SK-N-MC (cell line): ENCODE results near the gene WDR91.

ENCODE experiments used
- EZH2 ChIP-seq: fragments of 200-600 bp; sonication (generic); IDR thresholded peaks from one replicate; pipeline ENCODE4 v1.6.1; 2017; ENCODE audit warnings: antibody characterized with exemption
- FOXP2 ChIP-seq: optimal IDR thresholded peaks from 2 replicates; pipeline ENCODE3; 2011; ENCODE audit warnings: mild to moderate bottlenecking, moderate library complexity; ENCODE audit not compliant: insufficient read depth; ENCODE audit errors: extremely low read length, control extremely low read depth
- POLR2AphosphoS5 ChIP-seq: IDR thresholded peaks from 2 replicates; pipeline ENCODE4 v1.6.1; 2012; ENCODE audit warnings: mild to moderate bottlenecking, low read depth, low read length, borderline replicate concordance

GRCh38 chr7:135210888-135211178 lies 493 bp downstream of the WDR91 start:
- TF ChIP-seq EZH2: no peak
- TF ChIP-seq POLR2AphosphoS5: no peak
- TF ChIP-seq FOXP2: no peak
